HG02981 (cell line): Measurements from ENCODE around the gene TSPAN17.
"Not testable (repeated sequence)": the region's sequence is repeated elsewhere in the genome, so short reads cannot be mapped to it uniquely, and the experiment has no call there.

Experiments
- ATAC-seq: cut with Tn5 transposase; IDR thresholded peaks from one replicate; pipeline ENCODE4 v1.9.1; 2021; ENCODE audit warnings: mild to moderate bottlenecking, moderate library complexity; ENCODE audit not compliant: unreplicated experiment

The TSPAN17 gene

GRCh38 chr5:176676361-176676824 lies 29.1 kb downstream of the TSPAN17 start:
- ATAC-seq, result peak; percentile 67

DNA sequence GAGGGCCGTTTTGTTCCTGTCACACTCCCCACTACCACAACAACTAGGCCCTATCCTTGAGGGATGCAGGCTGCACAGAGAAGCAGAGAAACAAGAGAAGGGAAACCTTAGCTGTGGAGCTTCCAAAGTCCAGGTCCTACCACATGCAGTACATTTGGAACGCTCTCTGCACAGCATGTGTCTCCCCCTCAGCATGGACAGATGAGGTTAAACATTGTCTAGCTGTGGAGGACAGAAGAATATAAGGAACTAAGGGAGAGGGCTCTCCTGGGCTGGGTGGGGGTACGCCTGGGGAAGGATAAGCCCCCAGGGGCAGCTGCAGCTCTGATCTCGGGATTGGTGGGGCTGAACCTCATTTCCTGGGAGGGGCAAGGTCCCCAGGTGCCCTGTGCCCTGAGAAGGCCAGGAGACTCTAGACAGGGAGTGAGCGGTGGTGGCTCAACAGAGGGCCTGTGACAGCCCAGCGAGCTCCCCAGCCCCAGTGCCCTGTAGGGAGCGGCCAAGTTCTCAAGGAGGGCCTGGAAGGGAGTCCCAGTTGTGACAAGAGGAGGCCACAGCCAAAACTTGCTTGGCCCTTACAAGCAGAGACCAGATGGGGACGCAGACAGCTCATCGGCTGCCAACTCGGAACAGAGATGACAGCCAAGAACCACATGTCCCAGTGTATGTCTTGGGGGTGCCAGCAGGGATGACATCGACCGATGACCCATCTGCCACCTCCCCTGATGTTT lies 30.1 kb downstream of the TSPAN17 start:
- no peak for ATAC-seq

DNA sequence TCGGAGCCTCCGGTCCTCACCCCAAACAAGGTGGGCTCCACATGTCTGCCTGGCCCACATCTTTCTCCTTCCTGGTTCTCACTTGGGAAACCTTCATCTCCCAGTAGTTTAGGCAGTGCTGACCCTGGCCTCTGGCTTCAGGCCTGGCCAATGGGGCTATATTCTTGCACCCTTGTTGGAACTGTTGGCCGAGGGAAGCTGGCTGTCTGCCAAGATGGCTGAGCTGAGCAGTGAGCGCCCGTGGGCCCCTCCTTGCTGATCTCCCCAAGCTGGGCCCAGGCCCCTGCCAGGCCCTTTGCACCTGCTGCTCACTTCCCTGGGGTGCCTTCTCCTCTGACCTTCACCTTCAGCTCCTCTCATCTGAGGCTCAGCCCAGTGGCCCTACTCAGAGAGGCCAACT lies 31.3 kb downstream of the TSPAN17 start:
- ATAC-seq, result no peak

DNA sequence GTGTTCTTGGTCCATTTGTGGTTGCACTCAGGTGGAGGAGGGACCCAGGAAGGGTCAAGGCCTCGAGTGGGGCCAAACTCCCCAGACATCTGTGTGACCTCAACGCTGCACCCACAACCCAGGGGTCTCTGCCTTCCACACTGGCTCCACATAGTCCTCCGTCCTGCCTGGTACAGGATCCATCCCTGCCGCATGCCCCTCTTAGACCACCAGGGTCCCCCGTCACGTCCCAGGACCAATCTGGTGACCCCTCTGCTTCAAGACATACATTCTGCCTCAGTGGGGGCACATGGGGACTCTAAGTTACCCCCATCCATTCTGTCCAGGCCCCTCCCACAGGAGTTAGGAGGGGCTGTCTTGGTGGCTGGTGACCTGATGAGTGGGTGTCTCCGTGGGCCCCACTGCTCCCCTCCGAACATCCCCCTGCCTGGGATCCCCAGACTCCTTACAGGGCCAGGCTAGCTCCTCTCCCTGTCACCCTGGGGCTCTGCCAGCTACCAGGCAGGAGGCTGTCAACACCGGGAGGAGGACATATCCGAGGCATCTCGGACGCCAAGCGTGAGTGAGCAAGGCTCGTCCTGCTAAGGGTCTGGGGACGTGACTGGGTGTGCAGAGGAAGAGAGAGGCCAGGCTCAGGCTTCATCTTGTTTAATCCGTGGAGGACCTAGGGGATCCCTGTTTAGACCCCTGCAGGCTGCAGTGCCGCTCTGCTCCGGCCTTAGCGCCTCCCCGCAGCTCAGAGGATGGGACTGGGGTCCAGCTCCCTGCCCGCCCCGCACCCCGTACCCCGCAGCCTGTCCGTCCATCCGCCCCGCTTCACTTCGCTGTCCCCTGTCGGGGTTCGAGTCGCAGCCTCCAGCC lies 32.3 kb downstream of the TSPAN17 start:
- ATAC-seq, result no peak

DNA sequence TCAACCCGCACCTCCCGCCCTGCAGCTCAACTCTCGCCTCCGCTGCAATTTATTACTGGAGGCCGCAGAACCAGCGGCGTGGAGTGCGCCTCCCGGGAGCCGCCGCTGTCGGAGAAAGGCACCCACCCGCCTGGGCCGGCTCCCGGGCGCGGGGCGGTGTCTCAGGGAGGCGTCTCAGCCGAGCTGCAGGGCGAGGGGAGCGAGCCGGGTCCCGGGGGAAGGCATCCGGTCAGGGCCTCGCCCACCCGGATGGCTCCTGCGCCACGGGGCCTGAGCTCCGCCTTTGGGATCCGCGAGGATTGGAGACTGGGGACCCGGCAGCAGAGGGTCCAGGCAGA lies 32.9 kb downstream of the TSPAN17 start:
- no peak for ATAC-seq

GRCh38 chr5:176682016-176682531 lies 34.8 kb downstream of the TSPAN17 start:
- ATAC-seq, result no peak

- no peak for ATAC-seq
Observed at GRCh38 chr5:176685010-176685409, 37.7 kb downstream of the TSPAN17 start.

DNA sequence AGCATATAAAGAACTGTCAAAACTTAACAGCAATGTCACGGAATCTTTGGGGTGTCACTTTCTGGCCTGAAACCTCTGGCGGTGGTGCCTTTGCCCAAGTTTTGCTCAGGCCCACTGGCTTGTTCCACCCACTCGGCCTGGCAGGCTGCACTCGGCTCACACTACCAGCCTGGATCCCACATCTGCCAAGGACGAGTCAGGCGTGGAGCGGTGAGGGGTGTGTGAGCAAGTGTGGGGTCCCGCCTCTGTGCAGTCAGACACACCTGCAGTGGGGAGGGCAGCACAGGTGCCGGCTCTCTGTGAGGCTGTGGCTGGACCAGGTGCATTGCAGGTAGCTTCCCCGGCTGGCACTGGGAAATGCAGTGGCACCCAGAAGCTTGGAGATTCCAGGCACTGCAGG lies 40.0 kb downstream of the TSPAN17 start:
- no peak for ATAC-seq

- no peak for ATAC-seq
Observed at GRCh38 chr5:176687881-176688280, 40.6 kb downstream of the TSPAN17 start.

GRCh38 chr5:176690911-176691310 lies 43.6 kb downstream of the TSPAN17 start:
- ATAC-seq, result no peak

GRCh38 chr5:176691524-176691923 lies 44.2 kb downstream of the TSPAN17 start:
- no peak for ATAC-seq

- ATAC-seq, result no peak
Observed at GRCh38 chr5:176692326-176692725, 45.0 kb downstream of the TSPAN17 start.

GRCh38 chr5:176692839-176693476 lies 45.7 kb downstream of the TSPAN17 start:
- no peak for ATAC-seq

- no peak for ATAC-seq
Observed at GRCh38 chr5:176693477-176693851, 46.2 kb downstream of the TSPAN17 start.

DNA sequence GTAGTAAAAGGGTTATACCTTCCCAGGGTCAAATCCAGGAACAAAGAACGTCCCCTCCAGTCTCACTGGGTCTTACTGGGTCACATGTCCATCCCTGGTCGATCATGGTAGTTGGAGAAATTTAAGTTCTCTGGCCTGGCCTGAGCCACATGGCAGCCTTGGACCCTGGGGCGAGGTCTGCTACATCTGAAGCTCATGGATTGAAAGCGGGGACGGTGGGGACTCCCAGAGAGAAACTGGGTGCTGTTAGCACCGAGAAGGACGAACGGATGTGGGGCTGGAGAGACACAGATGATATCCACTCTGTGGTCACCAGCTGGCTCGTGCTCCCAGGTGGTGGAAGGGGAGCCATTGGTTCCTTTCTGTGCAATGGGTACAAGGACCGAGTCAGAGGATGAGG lies 46.9 kb downstream of the TSPAN17 start:
- ATAC-seq, result no peak

- ATAC-seq, result no peak
Observed at GRCh38 chr5:176694631-176695030, 47.3 kb downstream of the TSPAN17 start.

DNA sequence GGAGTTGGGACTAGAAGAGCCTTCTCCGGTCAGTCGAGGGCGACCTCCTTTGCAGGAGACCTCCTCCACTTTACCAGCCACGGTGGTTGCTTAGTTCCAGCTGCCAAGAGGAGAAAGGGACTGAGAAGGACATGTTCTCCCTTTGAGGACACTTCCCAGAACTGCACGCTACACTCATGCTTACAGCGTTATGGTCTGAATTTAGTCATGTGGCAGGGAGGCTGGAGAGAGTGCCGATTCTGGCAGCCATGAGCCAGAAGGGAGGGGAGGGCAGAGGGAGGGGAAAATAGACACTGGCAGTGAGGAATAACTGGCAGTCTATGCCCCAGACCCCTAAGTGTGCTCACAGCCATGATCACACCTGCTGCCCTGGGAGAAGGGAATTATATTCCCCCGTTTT lies 47.8 kb downstream of the TSPAN17 start:
- ATAC-seq, result no peak

- no peak for ATAC-seq
Observed at GRCh38 chr5:176697267-176697933, 50.1 kb downstream of the TSPAN17 start.

- no peak for ATAC-seq
Observed at GRCh38 chr5:176697934-176698538, 50.8 kb downstream of the TSPAN17 start.

DNA sequence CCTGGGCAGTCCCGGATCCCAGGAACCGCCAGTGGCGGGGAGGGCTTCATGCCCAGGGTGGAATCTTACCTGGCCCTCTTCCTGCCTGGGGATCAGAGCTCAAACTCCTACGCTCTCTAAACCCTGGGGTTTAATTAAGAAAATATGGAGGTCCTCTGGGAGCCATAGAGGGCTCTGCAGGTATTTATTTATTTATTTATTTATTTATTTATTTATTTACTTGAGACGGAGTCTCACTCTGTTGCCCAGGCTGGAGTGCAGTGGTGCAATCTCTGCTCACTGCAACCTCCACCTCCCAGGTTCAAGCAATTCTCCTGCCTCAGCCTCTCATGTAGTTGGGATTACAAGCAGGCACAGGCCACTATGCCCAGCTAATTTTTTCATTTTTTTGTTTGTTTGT lies 52.2 kb downstream of the TSPAN17 start:
- not testable (repeated sequence) for ATAC-seq
